ENCODE results near the gene CARMIL1.

The CARMIL1 gene

DNA sequence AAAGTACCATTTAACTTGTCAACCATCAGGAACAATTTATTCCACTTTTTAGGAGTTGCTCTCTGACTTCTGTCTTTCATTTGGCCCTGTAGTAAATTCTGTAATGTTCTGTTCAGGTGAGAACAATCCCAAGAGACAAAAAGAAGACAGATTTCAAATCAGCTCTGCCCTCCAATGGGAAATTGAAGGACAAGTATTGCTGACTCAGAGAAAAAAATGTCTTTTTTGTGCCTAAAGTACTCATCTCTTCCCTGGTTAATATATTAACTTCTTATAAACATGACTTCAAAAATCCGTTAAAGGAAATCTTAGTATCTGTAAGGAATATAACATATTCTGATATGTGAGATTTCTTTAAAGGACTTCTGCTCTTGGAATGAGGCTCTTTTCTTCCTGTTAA is 334.2 kb downstream of the CARMIL1 start:
- DNase-seq (ENCODE audit: low read depth), result no peak
- H3K4me3 ChIP-seq (ENCODE audit: low read depth, low read length), result no peak overlapping the region
- TF ChIP-seq, protein P1, sequence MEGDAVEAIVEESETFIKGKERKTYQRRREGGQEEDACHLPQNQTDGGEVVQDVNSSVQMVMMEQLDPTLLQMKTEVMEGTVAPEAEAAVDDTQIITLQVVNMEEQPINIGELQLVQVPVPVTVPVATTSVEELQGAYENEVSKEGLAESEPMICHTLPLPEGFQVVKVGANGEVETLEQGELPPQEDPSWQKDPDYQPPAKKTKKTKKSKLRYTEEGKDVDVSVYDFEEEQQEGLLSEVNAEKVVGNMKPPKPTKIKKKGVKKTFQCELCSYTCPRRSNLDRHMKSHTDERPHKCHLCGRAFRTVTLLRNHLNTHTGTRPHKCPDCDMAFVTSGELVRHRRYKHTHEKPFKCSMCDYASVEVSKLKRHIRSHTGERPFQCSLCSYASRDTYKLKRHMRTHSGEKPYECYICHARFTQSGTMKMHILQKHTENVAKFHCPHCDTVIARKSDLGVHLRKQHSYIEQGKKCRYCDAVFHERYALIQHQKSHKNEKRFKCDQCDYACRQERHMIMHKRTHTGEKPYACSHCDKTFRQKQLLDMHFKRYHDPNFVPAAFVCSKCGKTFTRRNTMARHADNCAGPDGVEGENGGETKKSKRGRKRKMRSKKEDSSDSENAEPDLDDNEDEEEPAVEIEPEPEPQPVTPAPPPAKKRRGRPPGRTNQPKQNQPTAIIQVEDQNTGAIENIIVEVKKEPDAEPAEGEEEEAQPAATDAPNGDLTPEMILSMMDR (IDR thresholded peaks at IDR 0.05; ENCODE audit: control insufficient read depth, extremely low read depth, insufficient read depth), result no peak

DNA sequence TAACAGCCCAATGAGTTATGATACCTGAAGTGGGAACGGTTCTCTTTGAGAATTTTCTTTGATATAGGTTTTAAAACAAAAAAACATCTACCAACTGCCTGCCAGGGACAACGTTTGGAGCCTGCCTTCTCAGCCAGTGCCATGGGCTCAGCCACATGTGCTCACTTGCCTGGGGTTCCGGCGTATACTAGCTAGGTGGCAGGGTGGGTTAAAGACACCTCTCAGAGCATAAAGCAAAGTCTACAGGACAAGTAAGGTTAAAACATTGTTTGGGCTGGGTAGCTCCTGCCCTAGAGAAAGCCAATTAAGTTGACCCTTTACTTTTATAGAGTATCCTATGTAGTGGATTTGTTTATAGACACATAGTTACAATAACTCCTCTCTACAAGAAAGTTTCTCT is 334.9 kb downstream of the CARMIL1 start:
- TF ChIP-seq, protein P1 (IDR thresholded peaks at IDR 0.05; ENCODE audit: control insufficient read depth, extremely low read depth, insufficient read depth), result no peak
- H3K4me3 ChIP-seq (ENCODE audit: low read depth, low read length), result no peak overlapping the region
- DNase-seq (ENCODE audit: low read depth), result no peak

DNA sequence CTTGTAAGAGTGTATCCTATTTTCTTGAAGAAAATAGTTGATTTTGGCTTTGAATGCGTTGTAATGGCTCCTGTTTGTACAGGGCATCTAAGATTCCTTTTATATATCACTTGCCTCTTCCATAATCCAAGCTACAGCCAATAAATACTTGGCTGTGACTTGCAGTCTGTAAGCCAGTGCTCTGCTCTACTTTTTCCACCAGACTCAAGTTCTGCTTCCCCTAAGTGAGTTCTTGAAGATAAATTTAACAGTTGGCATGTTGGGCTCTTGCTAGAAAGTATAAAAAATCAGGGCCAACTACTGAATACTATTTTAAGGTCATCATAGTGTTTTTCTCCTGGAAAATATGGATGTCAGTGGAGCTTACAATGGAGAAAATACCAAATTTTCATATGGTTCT is 336.3 kb downstream of the CARMIL1 start:
- no peak for DNase-seq (ENCODE audit: low read depth)
- H3K4me3 ChIP-seq (ENCODE audit: low read depth, low read length), result no peak overlapping the region
- TF ChIP-seq, protein P1 (IDR thresholded peaks at IDR 0.05; ENCODE audit: control insufficient read depth, extremely low read depth, insufficient read depth), result no peak

DNA sequence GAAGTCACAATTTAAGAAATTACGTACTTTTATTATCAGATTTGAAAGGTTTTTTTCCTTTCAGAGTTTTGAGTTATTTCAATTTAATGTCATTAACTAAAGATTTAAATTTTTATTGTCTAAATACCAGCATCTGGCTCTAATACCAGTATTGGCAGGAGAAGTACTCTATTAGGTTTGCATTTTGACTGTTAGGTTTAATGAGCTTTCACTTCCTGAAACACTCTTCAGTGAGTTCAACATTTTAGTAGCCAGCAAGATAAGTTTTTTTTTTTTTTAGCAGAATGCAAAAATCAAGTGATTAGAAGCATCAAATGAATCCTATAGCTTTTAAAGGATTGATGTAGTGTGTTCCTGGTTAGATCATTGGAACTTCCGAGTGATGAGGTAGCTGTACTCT is 338.8 kb downstream of the CARMIL1 start:
- DNase-seq (ENCODE audit: low read depth), result no peak
- TF ChIP-seq, protein P1 (IDR thresholded peaks at IDR 0.05; ENCODE audit: control insufficient read depth, extremely low read depth, insufficient read depth), result no peak

DNA sequence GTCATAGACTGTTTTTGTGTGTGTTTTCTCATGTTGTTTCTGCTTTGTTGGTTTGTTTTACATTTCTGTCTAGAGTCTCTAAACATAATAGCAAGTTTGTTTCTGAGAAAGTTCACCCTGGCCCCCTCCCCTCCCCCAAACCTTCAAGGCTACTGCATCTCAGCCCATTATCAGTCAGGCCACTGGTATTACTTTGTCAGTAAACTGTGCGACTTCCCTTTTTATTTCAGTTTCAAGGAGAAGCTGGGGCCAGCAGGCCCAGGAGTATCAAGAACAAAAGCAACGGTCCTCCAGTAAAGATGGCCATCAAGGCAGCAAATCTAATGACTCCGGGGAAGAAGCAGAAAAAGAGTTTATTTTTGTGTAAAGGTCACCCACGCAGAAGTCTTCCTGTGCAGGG is 340.0 kb downstream of the CARMIL1 start:
- no peak overlapping the region for H3K4me3 ChIP-seq (ENCODE audit: low read depth, low read length)
- DNase-seq (ENCODE audit: low read depth), result no peak
- TF ChIP-seq, protein P1 (IDR thresholded peaks at IDR 0.05; ENCODE audit: control insufficient read depth, extremely low read depth, insufficient read depth), result no peak

More for the DNA sequence above, 338.8 kb downstream of the CARMIL1 start:
- no peak overlapping the region for H3K4me3 ChIP-seq (ENCODE audit: low read depth, low read length)

DNA sequence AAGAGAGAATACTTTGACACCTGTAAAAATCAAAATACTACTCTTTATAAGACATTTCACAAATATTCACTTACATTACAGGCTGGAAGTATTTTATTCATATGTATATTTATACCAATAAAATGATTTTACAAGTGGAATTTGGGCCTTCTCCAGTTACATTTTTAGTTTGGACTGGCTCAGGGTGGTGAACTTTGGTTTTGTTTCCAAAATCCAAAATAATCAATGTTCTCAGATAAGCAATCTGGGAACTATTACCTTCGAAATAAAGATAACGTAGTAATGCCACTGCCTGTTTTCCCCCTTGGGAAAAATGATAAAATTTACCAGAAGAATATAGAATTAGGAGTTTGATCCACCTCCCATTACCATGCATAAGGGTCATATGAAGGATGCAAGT is 341.2 kb downstream of the CARMIL1 start:
- H3K4me3 ChIP-seq (ENCODE audit: low read depth, low read length), result no peak overlapping the region
- DNase-seq (ENCODE audit: low read depth), result no peak
- TF ChIP-seq, protein P1 (IDR thresholded peaks at IDR 0.05; ENCODE audit: control insufficient read depth, extremely low read depth, insufficient read depth), result no peak

DNA sequence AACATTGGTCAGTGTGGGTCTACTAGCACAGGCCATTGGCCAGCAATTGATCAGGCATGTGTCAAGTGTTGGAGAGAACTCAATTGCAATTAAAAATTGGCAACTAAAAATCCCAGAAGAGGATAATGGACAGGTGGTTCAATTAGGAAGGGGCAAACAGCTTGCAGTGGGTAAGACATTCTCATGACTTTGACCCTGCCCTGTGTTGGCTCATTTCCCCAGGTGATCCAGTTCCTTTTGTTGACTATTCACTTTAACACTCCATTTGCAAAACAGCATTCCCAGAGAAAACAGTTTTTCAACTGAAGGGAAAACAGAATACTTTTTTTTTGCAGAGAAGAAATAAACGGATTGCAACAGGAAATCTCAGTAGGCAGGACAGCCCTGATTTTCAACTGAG is 343.9 kb downstream of the CARMIL1 start:
- H3K4me3 ChIP-seq (ENCODE audit: low read depth, low read length), result no peak overlapping the region
- DNase-seq (ENCODE audit: low read depth), result no peak
- TF ChIP-seq, protein P1 (IDR thresholded peaks at IDR 0.05; ENCODE audit: control insufficient read depth, extremely low read depth, insufficient read depth), result no peak

Data from LNCaP clone FGC (cell line).